Measurements from ENCODE around the gene CDKN2AIP. TPM values are rescaled to one million over a fixed set of nuclear protein-coding genes. Genes with fewer than 3 reads are reported as not detected.

Gene CDKN2AIP
- total and polyA plus RNA-seq, 7 donors = 12.9 to 35.0 (median 17.7) TPM

DNA sequence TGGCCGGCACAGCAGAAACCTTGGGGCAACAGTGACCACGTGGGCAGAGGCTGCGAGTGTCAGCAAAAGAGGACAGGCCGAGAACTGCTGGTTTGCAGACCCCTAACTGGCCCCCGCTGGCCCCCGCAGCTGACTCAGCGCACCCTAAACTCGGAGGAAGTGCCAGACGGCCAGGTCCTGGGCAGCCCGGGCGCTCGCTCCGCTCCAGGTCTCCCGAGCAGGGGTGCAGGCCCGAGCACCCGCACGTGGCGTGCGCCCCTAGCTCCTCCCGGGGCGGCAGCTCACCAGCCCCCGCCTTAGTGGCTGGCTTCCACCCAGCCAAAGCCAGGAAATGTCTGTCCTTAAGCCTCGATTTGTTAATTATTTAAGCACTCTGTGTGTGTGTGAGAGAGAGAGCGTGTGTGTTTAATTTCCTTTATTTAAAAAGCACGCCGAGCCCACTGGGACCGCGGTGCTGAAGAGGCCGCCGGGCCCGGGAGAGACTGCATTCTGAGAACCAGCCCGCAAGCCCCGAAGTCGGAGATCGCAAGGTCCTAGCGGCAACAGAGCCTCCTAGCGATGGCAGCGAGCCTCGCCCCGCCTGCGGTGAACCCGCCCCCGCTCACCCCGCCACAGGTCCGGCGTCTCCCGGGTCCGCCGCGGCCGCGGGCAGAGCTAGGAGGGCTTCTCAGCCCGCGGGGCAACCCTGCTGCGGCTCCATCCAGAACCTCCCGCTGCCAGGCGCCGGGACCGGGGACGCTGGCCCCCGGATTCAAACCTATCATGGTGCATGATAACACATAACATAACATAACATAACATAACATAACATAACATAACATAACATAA is 45.9 kb upstream of the CDKN2AIP start:
- no peak for TF ChIP-seq POLR2A (IDR thresholded peaks at IDR 0.05)
- TF ChIP-seq, protein P1, sequence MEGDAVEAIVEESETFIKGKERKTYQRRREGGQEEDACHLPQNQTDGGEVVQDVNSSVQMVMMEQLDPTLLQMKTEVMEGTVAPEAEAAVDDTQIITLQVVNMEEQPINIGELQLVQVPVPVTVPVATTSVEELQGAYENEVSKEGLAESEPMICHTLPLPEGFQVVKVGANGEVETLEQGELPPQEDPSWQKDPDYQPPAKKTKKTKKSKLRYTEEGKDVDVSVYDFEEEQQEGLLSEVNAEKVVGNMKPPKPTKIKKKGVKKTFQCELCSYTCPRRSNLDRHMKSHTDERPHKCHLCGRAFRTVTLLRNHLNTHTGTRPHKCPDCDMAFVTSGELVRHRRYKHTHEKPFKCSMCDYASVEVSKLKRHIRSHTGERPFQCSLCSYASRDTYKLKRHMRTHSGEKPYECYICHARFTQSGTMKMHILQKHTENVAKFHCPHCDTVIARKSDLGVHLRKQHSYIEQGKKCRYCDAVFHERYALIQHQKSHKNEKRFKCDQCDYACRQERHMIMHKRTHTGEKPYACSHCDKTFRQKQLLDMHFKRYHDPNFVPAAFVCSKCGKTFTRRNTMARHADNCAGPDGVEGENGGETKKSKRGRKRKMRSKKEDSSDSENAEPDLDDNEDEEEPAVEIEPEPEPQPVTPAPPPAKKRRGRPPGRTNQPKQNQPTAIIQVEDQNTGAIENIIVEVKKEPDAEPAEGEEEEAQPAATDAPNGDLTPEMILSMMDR (IDR thresholded peaks at IDR 0.05) = peak in 3 of 4 experiments; percentile 14 to 42 (median 40)
- intact Hi-C loops (cut with DNase I) = no loop called here
- Histone ChIP-seq H3K9me3 (no peaks in the 10 kb centered on the region), H3K4me1 (peaks cover 0 to 13% (median 8%) of the 10 kb centered on the region in 4 donors), H3K27me3 (no peaks in the 10 kb centered on the region), H3K27ac (peak overlapping the region; percentile 25 to 49 (median 45)), H3K36me3 (no peaks in the 10 kb centered on the region), H3K4me3 (peak overlapping the region; percentile 36 to 56 (median 52))
- DNase-seq = peak; percentile 85
- 1% methylated on average over 61 of the region's 61 CpGs for WGBS, 2 donors

DNA sequence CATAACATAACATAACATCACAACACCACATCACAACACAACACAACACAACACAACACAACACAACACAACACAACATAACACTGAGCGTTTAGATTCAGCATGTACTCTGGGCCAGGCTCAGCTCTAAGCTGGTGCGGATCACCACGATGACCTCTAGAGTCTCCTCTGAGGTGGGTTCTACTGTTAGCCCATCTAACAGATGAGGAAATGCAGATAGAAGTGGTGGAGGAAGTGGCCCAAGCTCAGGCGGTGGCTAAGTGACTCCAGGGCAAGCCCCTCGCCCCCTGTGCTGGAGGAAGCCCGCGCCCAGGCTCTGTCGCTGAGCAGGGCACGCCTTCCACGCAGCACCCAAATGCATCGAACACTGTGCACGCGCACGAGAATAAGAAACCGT is 45.3 kb upstream of the CDKN2AIP start:
- H3K27ac ChIP-seq = peak overlapping the region in 2 of 4 donors; percentile 42 to 49
- TF ChIP-seq POLR2A (IDR thresholded peaks at IDR 0.05) (no peak), POLR2AphosphoS5 (IDR thresholded peaks at IDR 0.05) (no peak), EP300 (IDR thresholded peaks at IDR 0.05) (no peak)
- TF ChIP-seq, protein P1 (IDR thresholded peaks at IDR 0.05) = no peak
- H3K4me3 ChIP-seq = peak overlapping the region in 2 of 4 donors; percentile 53 to 56
- peak; percentile 57 for DNase-seq
- no peaks in the 10 kb centered on the region for H3K36me3 ChIP-seq
- intact Hi-C loops (cut with DNase I) = no loop called here
- H3K9me3 ChIP-seq = no peaks in the 10 kb centered on the region
- WGBS, 2 donors = 82 to 85% methylated on average over 15 of the region's 15 CpGs
- H3K4me1 ChIP-seq = peaks cover 0 to 13% (median 8%) of the 10 kb centered on the region in 4 donors
- no peaks in the 10 kb centered on the region for H3K27me3 ChIP-seq

DNA sequence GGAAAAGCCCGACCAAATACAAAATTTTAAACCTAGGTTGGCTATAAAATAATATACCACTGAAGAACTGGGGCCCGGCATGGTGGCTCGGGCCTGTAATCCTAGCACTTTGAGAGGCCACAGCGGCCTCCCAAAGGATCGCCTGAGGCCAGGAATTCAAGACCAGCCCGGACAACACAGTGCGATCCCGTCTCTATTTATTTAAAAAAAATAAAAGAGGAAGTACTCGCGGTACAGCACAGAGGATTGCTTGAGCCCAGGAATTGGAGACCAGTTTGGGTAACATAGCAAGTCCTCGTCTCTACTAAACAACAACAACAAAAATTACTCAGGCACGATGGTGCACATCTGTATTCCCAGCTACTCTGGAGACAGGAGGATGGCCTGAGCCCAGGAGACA is 44.8 kb upstream of the CDKN2AIP start:
- no peaks in the 10 kb centered on the region for H3K36me3 ChIP-seq
- intact Hi-C loops (cut with DNase I) = loop anchor here (10.0 kb wide), 1 partner anchor 475 kb away; no protein-coding TSS in a partner anchor
- DNase-seq = peak; percentile 43
- peaks cover 0 to 13% (median 8%) of the 10 kb centered on the region in 4 donors for H3K4me1 ChIP-seq
- no peak for TF ChIP-seq POLR2AphosphoS5 (IDR thresholded peaks at IDR 0.05)
- TF ChIP-seq, protein P1 (IDR thresholded peaks at IDR 0.05) = no peak
- no peak for TF ChIP-seq POLR2A (IDR thresholded peaks at IDR 0.05)
- no peak for TF ChIP-seq EP300 (IDR thresholded peaks at IDR 0.05)
- H3K27me3 ChIP-seq = no peaks in the 10 kb centered on the region
- no peak overlapping the region for H3K4me3 ChIP-seq
- H3K9me3 ChIP-seq = no peaks in the 10 kb centered on the region
- WGBS, 2 donors = 73 to 82% methylated on average over 12 of the region's 12 CpGs
- no peak overlapping the region for H3K27ac ChIP-seq

DNA sequence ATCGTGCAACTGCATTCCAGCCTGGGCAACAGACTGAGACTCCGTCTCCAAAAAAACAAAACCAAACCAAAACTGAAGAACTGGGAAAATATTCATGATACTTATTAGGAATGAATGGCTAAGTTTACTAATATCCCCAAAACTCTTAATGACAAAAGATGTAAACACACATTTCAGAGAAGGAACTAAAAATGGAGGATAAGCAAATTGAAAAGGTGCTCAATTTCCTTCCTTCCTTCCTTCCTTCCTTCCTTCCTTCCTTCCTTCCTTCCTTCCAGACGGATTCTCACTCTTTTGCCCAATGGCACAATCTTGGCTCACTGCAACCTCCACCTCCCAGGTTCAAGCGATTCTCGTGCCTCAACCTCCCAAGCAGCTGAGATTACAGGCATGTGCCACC is 44.4 kb upstream of the CDKN2AIP start:
- 85 to 91% methylated on average over 5 of the region's 5 CpGs for WGBS, 2 donors
- no peak for TF ChIP-seq POLR2A (IDR thresholded peaks at IDR 0.05)
- no peak for TF ChIP-seq EP300 (IDR thresholded peaks at IDR 0.05)
- TF ChIP-seq, protein P1 (IDR thresholded peaks at IDR 0.05) = no peak
- no peak for TF ChIP-seq POLR2AphosphoS5 (IDR thresholded peaks at IDR 0.05)
- H3K36me3 ChIP-seq = no peaks in the 10 kb centered on the region
- H3K27me3 ChIP-seq = no peaks in the 10 kb centered on the region
- no peak overlapping the region for H3K4me3 ChIP-seq
- intact Hi-C loops (cut with DNase I) = loop anchor here (10.0 kb wide), 1 partner anchor 475 kb away; no protein-coding TSS in a partner anchor
- peaks cover 0 to 13% (median 8%) of the 10 kb centered on the region in 4 donors for H3K4me1 ChIP-seq
- DNase-seq = no peak
- H3K27ac ChIP-seq = no peak overlapping the region
- no peaks in the 10 kb centered on the region for H3K9me3 ChIP-seq
